Neural cell (in vitro differentiated cells): ENCODE results near the gene KBTBD7. TPM values are rescaled to one million over a fixed set of nuclear protein-coding genes. Genes with fewer than 3 reads are reported as not detected.
"Not testable (repeated sequence)": the region's sequence is repeated elsewhere in the genome, so short reads cannot be mapped to it uniquely, and the experiment has no call there.

Source experiments
- H2AFZ ChIP-seq: fragments of 200-600, 300-800 bp; sonication (generic), shearing (Covaris generic); 2 replicates; pipeline ENCODE4 v1.6.0; 2014; ENCODE audit warnings: low read depth, mild to moderate bottlenecking, antibody characterized with exemption, low read length, moderate library complexity
- H3F3A ChIP-seq: fragments of 200-600 bp; shearing (Covaris generic); 2 replicates; pipeline ENCODE4 v1.6.1; 2016; ENCODE audit warnings: mild to moderate bottlenecking, moderate library complexity, mixed read lengths, antibody characterized with exemption, low read length; ENCODE audit not compliant: insufficient read depth, poor library complexity, severe bottlenecking
- H3K27ac ChIP-seq: fragments of 200-600, 300-800 bp; sonication (generic), shearing (Covaris generic); 2 replicates; pipeline ENCODE4 v1.5.1; 2014; ENCODE audit warnings: mild to moderate bottlenecking, low read length, moderate library complexity
- H3K27me3 ChIP-seq: fragments of 300-800, 200-600 bp; sonication (generic), shearing (Covaris generic); 2 replicates; pipeline ENCODE4 v1.6.0; 2014; ENCODE audit warnings: mild to moderate bottlenecking, low read depth, low read length, moderate library complexity; ENCODE audit not compliant: insufficient read depth
- H3K36me3 ChIP-seq: fragments of 300-800, 200-600 bp; sonication (generic), shearing (Covaris generic); 2 replicates; pipeline ENCODE4 v1.5.1; 2014; ENCODE audit warnings: mild to moderate bottlenecking, antibody characterized with exemption, low read length, moderate library complexity; ENCODE audit not compliant: insufficient read depth
- H3K4me2 ChIP-seq: fragments of 300-800, 200-600 bp; sonication (generic), shearing (Covaris generic); 2 replicates; pipeline ENCODE4 v1.6.0; 2014; ENCODE audit warnings: mild to moderate bottlenecking, low read length
- H3K4me3 ChIP-seq: fragments of 300-800, 200-600 bp; sonication (generic), shearing (Covaris generic); 2 replicates; pipeline ENCODE4 v1.5.1; 2014; ENCODE audit warnings: mild to moderate bottlenecking, low read length, moderate library complexity
- H3K79me2 ChIP-seq: fragments of 200-600 bp; shearing (Covaris generic); replicated peaks from 2 replicates; pipeline ENCODE4 v1.6.0; 2014; ENCODE audit warnings: mild to moderate bottlenecking, low read length, moderate library complexity; ENCODE audit not compliant: insufficient read depth
- H3K9ac ChIP-seq: fragments of 300-800, 200-600 bp; sonication (generic), shearing (Covaris generic); 2 replicates; pipeline ENCODE4 v1.6.1; 2016; ENCODE audit warnings: mild to moderate bottlenecking, low read length, mixed read lengths
- H3K9me2 ChIP-seq: fragments of 200-600 bp; shearing (Covaris generic); 2 replicates; pipeline ENCODE4 v1.6.1; 2016; ENCODE audit warnings: mild to moderate bottlenecking, low read length, mixed read lengths; ENCODE audit not compliant: insufficient read depth
- H3K9me3 ChIP-seq: fragments of 200-600, 300-800 bp; sonication (generic), shearing (Covaris generic); 2 replicates; pipeline ENCODE4 v1.6.1; 2016; ENCODE audit warnings: mild to moderate bottlenecking, mixed run types, low read length, moderate library complexity, mixed read lengths
- H4K20me1 ChIP-seq: fragments of 200-600 bp; shearing (Covaris generic); 2 replicates; pipeline ENCODE4 v1.6.1; 2016; ENCODE audit warnings: mild to moderate bottlenecking, mixed run types; ENCODE audit not compliant: insufficient read depth
- CTCF ChIP-seq: fragments of 450-650 bp; IDR thresholded peaks from 2 replicates; pipeline ENCODE4 v1.5.1; 2014; ENCODE audit warnings: antibody characterized with exemption, mild to moderate bottlenecking, moderate library complexity; ENCODE audit not compliant: poor library complexity, severe bottlenecking
- EP300 ChIP-seq: fragments of 450-650 bp; conservative IDR thresholded peaks from 2 replicates; pipeline ENCODE4 v1.6.1; 2014; ENCODE audit warnings: antibody characterized with exemption, mild to moderate bottlenecking, moderate library complexity; ENCODE audit not compliant: poor library complexity, severe bottlenecking
- EZH2 ChIP-seq: fragments of 200-600, 300-800 bp; shearing (Covaris generic), sonication (generic); IDR thresholded peaks from 2 replicates; pipeline ENCODE4 v1.6.1; 2014; ENCODE audit warnings: antibody characterized with exemption, low read length, borderline replicate concordance, mild to moderate bottlenecking; ENCODE audit not compliant: insufficient read depth, poor library complexity, severe bottlenecking
- MXI1 ChIP-seq: fragments of 450-650 bp; conservative IDR thresholded peaks from 2 replicates; pipeline ENCODE4 v1.6.1; 2014; ENCODE audit warnings: antibody characterized with exemption, mild to moderate bottlenecking; ENCODE audit not compliant: poor library complexity, severe bottlenecking
- POLR2AphosphoS5 ChIP-seq: IDR thresholded peaks from 2 replicates; pipeline ENCODE4 v1.6.1; 2012
- RAD21 ChIP-seq: fragments of 450-650 bp; conservative IDR thresholded peaks from 2 replicates; pipeline ENCODE4 v1.6.1; 2014; ENCODE audit warnings: antibody characterized with exemption, mild to moderate bottlenecking, moderate library complexity
- REST ChIP-seq: IDR thresholded peaks from 2 replicates; pipeline ENCODE4 v1.6.1; 2012; ENCODE audit warnings: borderline replicate concordance
- SMC3 ChIP-seq: fragments of 450-650 bp; conservative IDR thresholded peaks from 2 replicates; pipeline ENCODE4 v1.6.1; 2014; ENCODE audit warnings: antibody characterized with exemption, mild to moderate bottlenecking, moderate library complexity; ENCODE audit not compliant: poor library complexity
- TAF1 ChIP-seq: IDR thresholded peaks from 2 replicates; pipeline ENCODE4 v1.6.1; 2012; ENCODE audit warnings: low read depth
- polyA plus RNA-seq: library from polyadenylated mRNA; depleted of rRNA; stranded (reverse); fragments of >200 nt; gene quantifications from 2 replicates; pipeline ENCODE4 v1.2.3, GENCODE V29; 2014

The KBTBD7 gene
- polyA plus RNA-seq, 1 donor from 2014 or later, result 28.0 TPM

GRCh38 chr13:41177616-41178015 lies 16.8 kb downstream of the KBTBD7 start:
- Histone ChIP-seq H2AFZ (no peak overlapping the region), H3K4me3 (no peak overlapping the region), H3K27me3 (no peaks in the 10 kb centered on the region), H3K9ac (no peak overlapping the region), H3K79me2 (no peaks in the 10 kb centered on the region), H3F3A (no peaks in the 10 kb centered on the region), H3K9me3 (peaks cover 3% of the 10 kb centered on the region), H3K9me2 (no peaks in the 10 kb centered on the region), H3K4me2 (no peak overlapping the region), H3K36me3 (no peaks in the 10 kb centered on the region), H3K27ac (no peak overlapping the region), H4K20me1 (no peaks in the 10 kb centered on the region)
- no peak for TF ChIP-seq REST
- TF ChIP-seq TAF1, result no peak
- TF ChIP-seq SMC3, result no peak
- no peak for TF ChIP-seq MXI1
- TF ChIP-seq RAD21, result no peak
- no peak for TF ChIP-seq EP300
- no peak for TF ChIP-seq CTCF
- no peak for TF ChIP-seq POLR2AphosphoS5
- TF ChIP-seq EZH2, result no peak

- not testable (repeated sequence) for H3K27ac ChIP-seq, H3K9ac ChIP-seq, H3F3A ChIP-seq, H4K20me1 ChIP-seq, H3K79me2 ChIP-seq, H2AFZ ChIP-seq, H3K9me3 ChIP-seq, H3K27me3 ChIP-seq, H3K36me3 ChIP-seq, H3K4me3 ChIP-seq, H3K9me2 ChIP-seq, H3K4me2 ChIP-seq
Measured at GRCh38 chr13:41175576-41175975, 18.8 kb downstream of the KBTBD7 start.

- Histone ChIP-seq H3K36me3 (no peaks in the 10 kb centered on the region), H3K9ac (no peak overlapping the region), H3K9me3 (no peaks in the 10 kb centered on the region), H3F3A (no peaks in the 10 kb centered on the region), H4K20me1 (no peaks in the 10 kb centered on the region), H3K4me2 (no peak overlapping the region), H3K9me2 (no peaks in the 10 kb centered on the region), H2AFZ (no peak overlapping the region), H3K79me2 (no peaks in the 10 kb centered on the region), H3K27ac (no peak overlapping the region), H3K4me3 (no peak overlapping the region), H3K27me3 (no peaks in the 10 kb centered on the region)
- TF ChIP-seq CTCF (no peak), EZH2 (no peak), RAD21 (no peak), EP300 (no peak), MXI1 (no peak), REST (no peak), POLR2AphosphoS5 (no peak), TAF1 (no peak), SMC3 (no peak)
Measured at GRCh38 chr13:41162151-41162550, 32.2 kb downstream of the KBTBD7 start.
